HepG2 (cell line): Measurements from ENCODE around the gene TMEM63B. TPM values are rescaled to one million over a fixed set of nuclear protein-coding genes. Genes with fewer than 3 reads are reported as not detected.

Experiments
- AGO2 ChIP-seq: fragments of 200-400 bp; formaldehyde crosslinking; optimal IDR thresholded peaks from 2 replicates; pipeline ENCODE3; 2017; ENCODE audit warnings: mild to moderate bottlenecking, low read depth, low read length, moderate library complexity
- AKAP8 ChIP-seq: sonication (generic); formaldehyde crosslinking; IDR thresholded peaks from 2 replicates; pipeline ENCODE4 v1.5.1; 2020; ENCODE audit warnings: mild to moderate bottlenecking, missing genetic modification reagents
- ATF1 ChIP-seq: IDR thresholded peaks from 2 replicates; pipeline ENCODE4 v1.6.1; 2016; ENCODE audit warnings: mild to moderate bottlenecking, control low read depth
- ATF7-NPFF ChIP-seq: sonication (generic); formaldehyde crosslinking; IDR thresholded peaks from 2 replicates; pipeline ENCODE4 v1.8.1; 2023; ENCODE audit warnings: mild to moderate bottlenecking, low read depth, missing genetic modification reagents, moderate library complexity
- GFI1 ChIP-seq: sonication (generic); formaldehyde crosslinking; IDR thresholded peaks from 2 replicates; pipeline ENCODE4 v1.5.0; 2020; ENCODE audit warnings: missing genetic modification reagents, mild to moderate bottlenecking, borderline replicate concordance
- KMT2A ChIP-seq: sonication (generic); formaldehyde crosslinking; IDR thresholded peaks from 2 replicates; pipeline ENCODE4 v1.4.0; 2020; ENCODE audit warnings: missing genetic modification reagents
- RBM22 ChIP-seq: fragments of 200-400 bp; formaldehyde crosslinking; optimal IDR thresholded peaks from 2 replicates; pipeline ENCODE3; 2017; ENCODE audit warnings: mild to moderate bottlenecking, low read length, moderate library complexity
- SSRP1 ChIP-seq: IDR thresholded peaks from 2 replicates; pipeline ENCODE4 v1.6.1; 2016; ENCODE audit warnings: control low read depth
- TBX3 ChIP-seq: fragments of 450-650 bp; IDR thresholded peaks from 2 replicates; pipeline ENCODE4 v1.6.1; 2017; ENCODE audit warnings: antibody characterized with exemption, mild to moderate bottlenecking, inconsistent platforms, borderline replicate concordance
- ZNF124 ChIP-seq: sonication (generic); formaldehyde crosslinking; IDR thresholded peaks from 2 replicates; pipeline ENCODE4 v1.4.0; 2020; ENCODE audit warnings: missing genetic modification reagents
- ZNF281 ChIP-seq: sonication (generic); formaldehyde crosslinking; IDR thresholded peaks from 2 replicates; pipeline ENCODE4 v1.4.0; 2020; ENCODE audit warnings: missing genetic modification reagents, borderline replicate concordance
- polyA plus RNA-seq, 8 experiments: library from polyadenylated mRNA; depleted of rRNA in 3 of 8; stranded (reverse) in 7 of 8; unstranded in 1 of 8; fragments of >200 nt; fragmentation: Illumina TruSeq in 4 of 8; extraction: Trizol in 4 of 8; gene quantifications; 2 replicates each; pipeline versions ENCODE4 v1.2.1 to v1.2.3, GENCODE V29; 2011 to 2016; ENCODE audit warnings: low read depth in 4 of 8, missing spikeins in 1 of 8, mixed read lengths in 1 of 8; ENCODE audit not compliant: insufficient read depth in 1 of 8
- total RNA-seq, 5 experiments: library from RNA; depleted of rRNA; stranded (reverse); fragments of >200 nt; fragmentation: Illumina TruSeq; extraction: Trizol; gene quantifications; 2 replicates each; pipeline ENCODE4 v1.2.3, GENCODE V29; 2016; ENCODE audit warnings: low read depth in 1 of 5
- TF ChIP-seq, protein P1 (sequence below): IDR thresholded peaks from 2 replicates; pipeline ENCODE4 v1.6.1; 2016; ENCODE audit warnings: low read depth, borderline replicate concordance
- TF ChIP-seq, protein P2 (sequence below): sonication (generic); formaldehyde crosslinking; IDR thresholded peaks from 2 replicates; pipeline ENCODE4 v1.5.1; 2020; ENCODE audit warnings: missing genetic modification reagents, mild to moderate bottlenecking, borderline replicate concordance

TMEM63B gene
- total and polyA plus RNA-seq, 2 of the 13 experiments (the other 11 are each of a cell fraction or from before 2014, with no cell fraction given): 27.4 to 75.8 TPM

GRCh38 chr6:44156494-44157151 lies 29.3 kb downstream of the TMEM63B start (continued):
- TF ChIP-seq ZNF281 (CRISPR knock-in tag) (peak; percentile 97), GFI1 (CRISPR knock-in tag) (peak; percentile 89), TBX3 (no peak), RBM22 (no peak), AKAP8 (CRISPR knock-in tag) (peak; percentile 91), KMT2A (peak; percentile 47; the same call in 1 of the 2 replicates), ATF7-NPFF (CRISPR knock-in tag) (peak; percentile 91), AGO2 (no peak), SSRP1 (no peak), ZNF124 (peak; percentile 93), ATF1 (CRISPR knock-in tag) (no peak)
- TF ChIP-seq, protein P1, sequence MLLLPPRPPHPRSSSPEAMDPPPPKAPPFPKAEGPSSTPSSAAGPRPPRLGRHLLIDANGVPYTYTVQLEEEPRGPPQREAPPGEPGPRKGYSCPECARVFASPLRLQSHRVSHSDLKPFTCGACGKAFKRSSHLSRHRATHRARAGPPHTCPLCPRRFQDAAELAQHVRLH (CRISPR knock-in tag): no peak; the same call in 1 of the 2 replicates
- TF ChIP-seq, protein P2, sequence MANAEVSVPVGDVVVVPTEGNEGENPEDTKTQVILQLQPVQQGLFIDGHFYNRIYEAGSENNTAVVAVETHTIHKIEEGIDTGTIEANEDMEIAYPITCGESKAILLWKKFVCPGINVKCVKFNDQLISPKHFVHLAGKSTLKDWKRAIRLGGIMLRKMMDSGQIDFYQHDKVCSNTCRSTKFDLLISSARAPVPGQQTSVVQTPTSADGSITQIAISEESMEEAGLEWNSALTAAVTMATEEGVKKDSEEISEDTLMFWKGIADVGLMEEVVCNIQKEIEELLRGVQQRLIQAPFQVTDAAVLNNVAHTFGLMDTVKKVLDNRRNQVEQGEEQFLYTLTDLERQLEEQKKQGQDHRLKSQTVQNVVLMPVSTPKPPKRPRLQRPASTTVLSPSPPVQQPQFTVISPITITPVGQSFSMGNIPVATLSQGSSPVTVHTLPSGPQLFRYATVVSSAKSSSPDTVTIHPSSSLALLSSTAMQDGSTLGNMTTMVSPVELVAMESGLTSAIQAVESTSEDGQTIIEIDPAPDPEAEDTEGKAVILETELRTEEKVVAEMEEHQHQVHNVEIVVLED: peak; percentile 71; the same call in 1 of the 2 replicates
- TF ChIP-seq, all 625 proteins: peak for 313
